RWPE2 (cell line): ENCODE data around the gene SYNJ2.

Experiments
- ATAC-seq: fragments of 200-7000 bp; cut with Tn5 transposase; 3 replicates; pipeline ENCODE4 v1.9.1; 2021; ENCODE audit warnings: low read depth
- DNase-seq: peaks from one replicate; pipeline ENCODE4 v3.0.0-alpha.2; 2020; ENCODE audit warnings: low spot score
- H3K27ac ChIP-seq: fragments of 450-650 bp; 2 replicates; pipeline ENCODE4 v1.5.1; 2017; ENCODE audit warnings: mild to moderate bottlenecking; ENCODE audit not compliant: poor library complexity, severe bottlenecking
- H3K27me3 ChIP-seq: fragments of 250-450 bp; sonication (Bioruptor Pico); 2 replicates; pipeline ENCODE4 v1.5.1; 2021; ENCODE audit warnings: mild to moderate bottlenecking, moderate library complexity; ENCODE audit not compliant: insufficient read depth, poor library complexity, severe bottlenecking
- H3K36me3 ChIP-seq: fragments of 250-450 bp; sonication (Bioruptor Pico); 2 replicates; pipeline ENCODE4 v1.5.1; 2020; ENCODE audit warnings: low read depth, mild to moderate bottlenecking, moderate library complexity
- H3K4me1 ChIP-seq: fragments of 250-450 bp; sonication (Bioruptor Pico); 2 replicates; pipeline ENCODE4 v1.5.1; 2021; ENCODE audit warnings: mild to moderate bottlenecking, moderate library complexity; ENCODE audit not compliant: insufficient read depth, poor library complexity, severe bottlenecking
- H3K4me3 ChIP-seq: fragments of 250-450 bp; sonication (Bioruptor Pico); 2 replicates; pipeline ENCODE4 v1.5.1; 2021; ENCODE audit warnings: mild to moderate bottlenecking, moderate library complexity; ENCODE audit not compliant: severe bottlenecking
- H3K9me3 ChIP-seq: fragments of 250-450 bp; sonication (Bioruptor Pico); 2 replicates; pipeline ENCODE4 v1.5.1; 2021; ENCODE audit warnings: mild to moderate bottlenecking, moderate library complexity; ENCODE audit not compliant: severe bottlenecking
- CTCF ChIP-seq: fragments of 450-650 bp; IDR thresholded peaks from one replicate; pipeline ENCODE4 v1.5.1; 2017; ENCODE audit warnings: mild to moderate bottlenecking, moderate library complexity; ENCODE audit not compliant: poor library complexity, severe bottlenecking

SYNJ2 gene

GRCh38 chr6:157941101-157941863 lies 40.4 kb upstream of the SYNJ2 start:
- Histone ChIP-seq H3K27ac (no peak overlapping the region), H3K4me1 (no peaks in the 10 kb centered on the region), H3K36me3 (peaks cover 75% of the 10 kb centered on the region), H3K9me3 (no peaks in the 10 kb centered on the region), H3K27me3 (no peaks in the 10 kb centered on the region), H3K4me3 (no peak overlapping the region)
- DNase-seq, result no peak
- TF ChIP-seq CTCF, result no peak
- no peak for ATAC-seq

GRCh38 chr6:157942351-157942750 lies 39.3 kb upstream of the SYNJ2 start:
- H3K9me3 ChIP-seq, result no peaks in the 10 kb centered on the region
- ATAC-seq (no peak), DNase-seq (no peak)
- no peaks in the 10 kb centered on the region for H3K4me1 ChIP-seq
- no peak for TF ChIP-seq CTCF
- H3K4me3 ChIP-seq, result no peak overlapping the region
- no peak overlapping the region for H3K27ac ChIP-seq
- no peaks in the 10 kb centered on the region for H3K27me3 ChIP-seq
- peaks cover 64% of the 10 kb centered on the region for H3K36me3 ChIP-seq

- H3K36me3 ChIP-seq, result peaks cover 54% of the 10 kb centered on the region
- H3K9me3 ChIP-seq, result no peaks in the 10 kb centered on the region
- no peaks in the 10 kb centered on the region for H3K4me1 ChIP-seq
- no peak for DNase-seq
- TF ChIP-seq CTCF, result no peak
- no peaks in the 10 kb centered on the region for H3K27me3 ChIP-seq
- no peak for ATAC-seq
- no peak overlapping the region for H3K4me3 ChIP-seq
- H3K27ac ChIP-seq, result no peak overlapping the region
Observed at GRCh38 chr6:157943249-157943963, 38.3 kb upstream of the SYNJ2 start.

GRCh38 chr6:157943964-157944283 lies 37.7 kb upstream of the SYNJ2 start:
- Histone ChIP-seq H3K36me3 (peaks cover 49% of the 10 kb centered on the region), H3K4me3 (no peak overlapping the region), H3K4me1 (no peaks in the 10 kb centered on the region), H3K9me3 (no peaks in the 10 kb centered on the region), H3K27ac (no peak overlapping the region), H3K27me3 (no peaks in the 10 kb centered on the region)
- ATAC-seq, result no peak
- no peak for TF ChIP-seq CTCF
- DNase-seq, result no peak
